ENCODE data around the gene TP53AIP1.

DNA sequence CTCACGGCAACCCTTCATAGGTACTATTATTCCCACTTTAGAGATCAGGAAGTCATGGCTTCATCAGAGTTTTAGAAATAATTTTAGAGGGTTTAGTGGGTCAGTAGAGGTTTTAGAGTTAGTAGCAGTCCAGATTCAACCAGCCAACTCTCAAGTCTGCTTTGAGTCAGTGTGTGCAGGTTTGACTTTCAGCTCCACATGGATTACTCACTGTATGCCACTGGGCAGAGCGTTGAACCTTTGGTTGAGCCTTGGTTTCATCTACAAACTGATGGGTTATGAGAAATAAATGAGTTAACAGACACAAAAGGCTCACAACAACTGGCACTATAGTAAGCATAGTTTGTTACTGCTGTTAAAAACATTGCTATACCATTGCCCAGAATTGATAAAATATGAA lies 19.0 kb upstream of the TP53AIP1 start:
- TF ChIP-seq, protein P1, sequence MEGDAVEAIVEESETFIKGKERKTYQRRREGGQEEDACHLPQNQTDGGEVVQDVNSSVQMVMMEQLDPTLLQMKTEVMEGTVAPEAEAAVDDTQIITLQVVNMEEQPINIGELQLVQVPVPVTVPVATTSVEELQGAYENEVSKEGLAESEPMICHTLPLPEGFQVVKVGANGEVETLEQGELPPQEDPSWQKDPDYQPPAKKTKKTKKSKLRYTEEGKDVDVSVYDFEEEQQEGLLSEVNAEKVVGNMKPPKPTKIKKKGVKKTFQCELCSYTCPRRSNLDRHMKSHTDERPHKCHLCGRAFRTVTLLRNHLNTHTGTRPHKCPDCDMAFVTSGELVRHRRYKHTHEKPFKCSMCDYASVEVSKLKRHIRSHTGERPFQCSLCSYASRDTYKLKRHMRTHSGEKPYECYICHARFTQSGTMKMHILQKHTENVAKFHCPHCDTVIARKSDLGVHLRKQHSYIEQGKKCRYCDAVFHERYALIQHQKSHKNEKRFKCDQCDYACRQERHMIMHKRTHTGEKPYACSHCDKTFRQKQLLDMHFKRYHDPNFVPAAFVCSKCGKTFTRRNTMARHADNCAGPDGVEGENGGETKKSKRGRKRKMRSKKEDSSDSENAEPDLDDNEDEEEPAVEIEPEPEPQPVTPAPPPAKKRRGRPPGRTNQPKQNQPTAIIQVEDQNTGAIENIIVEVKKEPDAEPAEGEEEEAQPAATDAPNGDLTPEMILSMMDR (IDR thresholded peaks at IDR 0.05) = no peak
- TF ChIP-seq EZH2 (IDR thresholded peaks at IDR 0.05) = no peak
